ENCODE results near the gene S100A14. TPM values are rescaled to one million over a fixed set of nuclear protein-coding genes. Genes with fewer than 3 reads are reported as not detected.
A peak's percentile ranks its signal among the peaks of the same experiment; 100 is the strongest.

S100A14 gene
- total and polyA plus RNA-seq, 2 of the 13 experiments (the other 11 are each of a cell fraction or from before 2014, with no cell fraction given) = 1.4 to 7.7 TPM

DNA sequence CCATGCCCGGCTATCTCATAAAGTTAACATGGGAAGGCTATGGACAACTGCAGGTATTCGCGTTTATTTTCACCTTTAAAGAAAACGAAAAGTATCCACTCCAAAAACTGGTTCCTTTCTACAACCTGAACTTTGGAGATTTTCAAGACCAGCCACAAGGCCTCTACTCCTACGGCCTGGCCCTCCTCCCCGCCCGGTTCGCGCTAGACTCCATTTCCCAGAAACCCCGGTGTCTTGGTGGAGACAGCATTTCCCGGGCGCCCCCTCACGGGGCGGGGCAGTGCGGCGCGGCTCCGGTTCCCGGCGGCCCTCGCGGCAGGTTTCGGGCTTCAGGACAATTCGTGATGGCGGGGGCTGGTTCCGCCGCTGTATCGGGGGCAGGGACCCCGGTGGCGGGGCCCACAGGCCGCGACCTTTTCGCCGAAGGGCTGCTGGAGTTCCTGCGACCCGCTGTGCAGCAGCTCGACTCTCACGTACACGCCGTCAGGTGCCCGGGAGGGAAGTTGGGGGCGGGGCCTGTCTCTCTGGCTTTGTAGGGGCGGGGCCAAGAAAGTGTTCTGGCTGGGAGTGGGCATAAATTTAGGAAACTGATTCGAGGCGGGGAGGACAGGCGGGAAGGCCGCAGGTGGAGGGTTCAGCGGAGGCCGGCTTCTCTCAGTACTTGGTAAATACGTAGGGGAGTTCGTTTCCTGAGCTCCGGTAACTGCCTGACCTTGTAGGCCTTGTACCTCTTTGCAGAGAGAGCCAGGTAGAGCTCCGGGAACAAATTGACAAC lies 42.5 kb upstream of the S100A14 start, which contains the start of gene SNAPIN (continued):
- TF ChIP-seq, protein P1, sequence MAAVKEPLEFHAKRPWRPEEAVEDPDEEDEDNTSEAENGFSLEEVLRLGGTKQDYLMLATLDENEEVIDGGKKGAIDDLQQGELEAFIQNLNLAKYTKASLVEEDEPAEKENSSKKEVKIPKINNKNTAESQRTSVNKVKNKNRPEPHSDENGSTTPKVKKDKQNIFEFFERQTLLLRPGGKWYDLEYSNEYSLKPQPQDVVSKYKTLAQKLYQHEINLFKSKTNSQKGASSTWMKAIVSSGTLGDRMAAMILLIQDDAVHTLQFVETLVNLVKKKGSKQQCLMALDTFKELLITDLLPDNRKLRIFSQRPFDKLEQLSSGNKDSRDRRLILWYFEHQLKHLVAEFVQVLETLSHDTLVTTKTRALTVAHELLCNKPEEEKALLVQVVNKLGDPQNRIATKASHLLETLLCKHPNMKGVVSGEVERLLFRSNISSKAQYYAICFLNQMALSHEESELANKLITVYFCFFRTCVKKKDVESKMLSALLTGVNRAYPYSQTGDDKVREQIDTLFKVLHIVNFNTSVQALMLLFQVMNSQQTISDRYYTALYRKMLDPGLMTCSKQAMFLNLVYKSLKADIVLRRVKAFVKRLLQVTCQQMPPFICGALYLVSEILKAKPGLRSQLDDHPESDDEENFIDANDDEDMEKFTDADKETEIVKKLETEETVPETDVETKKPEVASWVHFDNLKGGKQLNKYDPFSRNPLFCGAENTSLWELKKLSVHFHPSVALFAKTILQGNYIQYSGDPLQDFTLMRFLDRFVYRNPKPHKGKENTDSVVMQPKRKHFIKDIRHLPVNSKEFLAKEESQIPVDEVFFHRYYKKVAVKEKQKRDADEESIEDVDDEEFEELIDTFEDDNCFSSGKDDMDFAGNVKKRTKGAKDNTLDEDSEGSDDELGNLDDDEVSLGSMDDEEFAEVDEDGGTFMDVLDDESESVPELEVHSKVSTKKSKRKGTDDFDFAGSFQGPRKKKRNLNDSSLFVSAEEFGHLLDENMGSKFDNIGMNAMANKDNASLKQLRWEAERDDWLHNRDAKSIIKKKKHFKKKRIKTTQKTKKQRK (IDR thresholded peaks at IDR 0.05; ENCODE audit: low read length) = no peak
- TF ChIP-seq ZNF547 (CRISPR knock-in tag; IDR thresholded peaks at IDR 0.05) (no peak), ZMYM4 (CRISPR knock-in tag; IDR thresholded peaks at IDR 0.05) (peak; percentile 58), ZFY (CRISPR knock-in tag; IDR thresholded peaks at IDR 0.05) (peak; percentile 97), ZNF296 (CRISPR knock-in tag; conservative IDR thresholded peaks at IDR 0.05) (no peak), ZNF672 (CRISPR knock-in tag; IDR thresholded peaks at IDR 0.05) (no peak), HNF4A (CRISPR knock-in tag; IDR thresholded peaks at IDR 0.05) (no peak), ZSCAN12 (CRISPR knock-in tag; IDR thresholded peaks at IDR 0.05) (0 out of 2 replicates have a peak, but pooled peaks have one; percentile 42), ZSCAN31 (CRISPR knock-in tag; IDR thresholded peaks at IDR 0.05; ENCODE audit: low read depth) (peak; percentile 37; the same call in 1 of the 2 replicates), STAT5B (CRISPR knock-in tag; IDR thresholded peaks at IDR 0.05) (no peak; the same call in 1 of the 2 replicates), ZNF343 (CRISPR knock-in tag; IDR thresholded peaks at IDR 0.05) (peak; percentile 57; the same call in 1 of the 2 replicates), ZNF567 (CRISPR knock-in tag; IDR thresholded peaks at IDR 0.05; ENCODE audit: borderline replicate concordance) (no peak), CHCHD3 (CRISPR knock-in tag; IDR thresholded peaks at IDR 0.05) (no peak), IKZF1 (IDR thresholded peaks at IDR 0.05) (no peak), JUNB (CRISPR knock-in tag; IDR thresholded peaks at IDR 0.05; ENCODE audit: borderline replicate concordance) (no peak)
- TF ChIP-seq, protein P2, sequence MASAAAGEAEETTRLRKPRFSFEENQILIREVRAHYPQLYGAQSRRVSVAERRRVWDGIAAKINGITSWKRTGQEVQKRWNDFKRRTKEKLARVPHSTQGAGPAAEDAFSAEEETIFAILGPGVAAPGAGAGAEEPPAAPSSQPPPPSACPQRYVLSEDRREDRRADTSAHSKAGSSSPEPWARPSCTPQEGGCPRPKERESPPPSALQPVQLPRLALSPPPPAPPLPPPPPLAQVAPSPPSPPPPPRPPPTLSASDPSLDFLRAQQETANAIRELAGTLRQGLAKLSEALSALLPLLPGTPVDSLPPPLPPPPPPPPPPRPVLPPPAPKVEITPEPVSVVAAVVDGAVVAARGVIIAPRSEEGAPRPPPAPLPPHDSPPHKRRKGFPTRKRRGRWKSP (CRISPR knock-in tag; IDR thresholded peaks at IDR 0.05) = no peak
- TF ChIP-seq, protein P3, sequence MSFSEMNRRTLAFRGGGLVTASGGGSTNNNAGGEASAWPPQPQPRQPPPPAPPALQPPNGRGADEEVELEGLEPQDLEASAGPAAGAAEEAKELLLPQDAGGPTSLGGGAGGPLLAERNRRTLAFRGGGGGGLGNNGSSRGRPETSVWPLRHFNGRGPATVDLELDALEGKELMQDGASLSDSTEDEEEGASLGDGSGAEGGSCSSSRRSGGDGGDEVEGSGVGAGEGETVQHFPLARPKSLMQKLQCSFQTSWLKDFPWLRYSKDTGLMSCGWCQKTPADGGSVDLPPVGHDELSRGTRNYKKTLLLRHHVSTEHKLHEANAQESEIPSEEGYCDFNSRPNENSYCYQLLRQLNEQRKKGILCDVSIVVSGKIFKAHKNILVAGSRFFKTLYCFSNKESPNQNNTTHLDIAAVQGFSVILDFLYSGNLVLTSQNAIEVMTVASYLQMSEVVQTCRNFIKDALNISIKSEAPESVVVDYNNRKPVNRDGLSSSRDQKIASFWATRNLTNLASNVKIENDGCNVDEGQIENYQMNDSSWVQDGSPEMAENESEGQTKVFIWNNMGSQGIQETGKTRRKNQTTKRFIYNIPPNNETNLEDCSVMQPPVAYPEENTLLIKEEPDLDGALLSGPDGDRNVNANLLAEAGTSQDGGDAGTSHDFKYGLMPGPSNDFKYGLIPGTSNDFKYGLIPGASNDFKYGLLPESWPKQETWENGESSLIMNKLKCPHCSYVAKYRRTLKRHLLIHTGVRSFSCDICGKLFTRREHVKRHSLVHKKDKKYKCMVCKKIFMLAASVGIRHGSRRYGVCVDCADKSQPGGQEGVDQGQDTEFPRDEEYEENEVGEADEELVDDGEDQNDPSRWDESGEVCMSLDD (CRISPR knock-in tag; IDR thresholded peaks at IDR 0.05; ENCODE audit: borderline replicate concordance) = no peak
- TF ChIP-seq, protein P4, sequence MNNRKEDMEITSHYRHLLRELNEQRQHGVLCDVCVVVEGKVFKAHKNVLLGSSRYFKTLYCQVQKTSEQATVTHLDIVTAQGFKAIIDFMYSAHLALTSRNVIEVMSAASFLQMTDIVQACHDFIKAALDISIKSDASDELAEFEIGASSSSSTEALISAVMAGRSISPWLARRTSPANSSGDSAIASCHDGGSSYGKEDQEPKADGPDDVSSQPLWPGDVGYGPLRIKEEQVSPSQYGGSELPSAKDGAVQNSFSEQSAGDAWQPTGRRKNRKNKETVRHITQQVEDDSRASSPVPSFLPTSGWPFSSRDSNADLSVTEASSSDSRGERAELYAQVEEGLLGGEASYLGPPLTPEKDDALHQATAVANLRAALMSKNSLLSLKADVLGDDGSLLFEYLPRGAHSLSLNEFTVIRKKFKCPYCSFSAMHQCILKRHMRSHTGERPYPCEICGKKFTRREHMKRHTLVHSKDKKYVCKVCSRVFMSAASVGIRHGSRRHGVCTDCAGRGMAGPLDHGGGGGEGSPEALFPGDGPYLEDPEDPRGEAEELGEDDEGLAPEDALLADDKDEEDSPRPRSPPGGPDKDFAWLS (CRISPR knock-in tag; IDR thresholded peaks at IDR 0.05; ENCODE audit: borderline replicate concordance) = no peak
- TF ChIP-seq, protein P5, sequence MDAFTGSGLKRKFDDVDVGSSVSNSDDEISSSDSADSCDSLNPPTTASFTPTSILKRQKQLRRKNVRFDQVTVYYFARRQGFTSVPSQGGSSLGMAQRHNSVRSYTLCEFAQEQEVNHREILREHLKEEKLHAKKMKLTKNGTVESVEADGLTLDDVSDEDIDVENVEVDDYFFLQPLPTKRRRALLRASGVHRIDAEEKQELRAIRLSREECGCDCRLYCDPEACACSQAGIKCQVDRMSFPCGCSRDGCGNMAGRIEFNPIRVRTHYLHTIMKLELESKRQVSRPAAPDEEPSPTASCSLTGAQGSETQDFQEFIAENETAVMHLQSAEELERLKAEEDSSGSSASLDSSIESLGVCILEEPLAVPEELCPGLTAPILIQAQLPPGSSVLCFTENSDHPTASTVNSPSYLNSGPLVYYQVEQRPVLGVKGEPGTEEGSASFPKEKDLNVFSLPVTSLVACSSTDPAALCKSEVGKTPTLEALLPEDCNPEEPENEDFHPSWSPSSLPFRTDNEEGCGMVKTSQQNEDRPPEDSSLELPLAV (CRISPR knock-in tag; conservative IDR thresholded peaks at IDR 0.05; ENCODE audit: low read depth) = no peak

Measured in HepG2 (cell line).